Smooth muscle cell of trachea (primary cell): ENCODE measurements around the gene MTRF1L. TPM values are rescaled to one million over a fixed set of nuclear protein-coding genes. Genes with fewer than 3 reads are reported as not detected.

ENCODE experiments used
- total RNA-seq: library from RNA; depleted of rRNA; stranded (reverse); fragments of >200 nt; gene quantifications from 2 replicates; pipeline ENCODE4 v1.2.1, GENCODE V29; 2014

MTRF1L gene, protein sequence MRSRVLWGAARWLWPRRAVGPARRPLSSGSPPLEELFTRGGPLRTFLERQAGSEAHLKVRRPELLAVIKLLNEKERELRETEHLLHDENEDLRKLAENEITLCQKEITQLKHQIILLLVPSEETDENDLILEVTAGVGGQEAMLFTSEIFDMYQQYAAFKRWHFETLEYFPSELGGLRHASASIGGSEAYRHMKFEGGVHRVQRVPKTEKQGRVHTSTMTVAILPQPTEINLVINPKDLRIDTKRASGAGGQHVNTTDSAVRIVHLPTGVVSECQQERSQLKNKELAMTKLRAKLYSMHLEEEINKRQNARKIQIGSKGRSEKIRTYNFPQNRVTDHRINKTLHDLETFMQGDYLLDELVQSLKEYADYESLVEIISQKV
- total RNA-seq = 13.7 and 24.1 TPM in 2 replicates

DNA sequence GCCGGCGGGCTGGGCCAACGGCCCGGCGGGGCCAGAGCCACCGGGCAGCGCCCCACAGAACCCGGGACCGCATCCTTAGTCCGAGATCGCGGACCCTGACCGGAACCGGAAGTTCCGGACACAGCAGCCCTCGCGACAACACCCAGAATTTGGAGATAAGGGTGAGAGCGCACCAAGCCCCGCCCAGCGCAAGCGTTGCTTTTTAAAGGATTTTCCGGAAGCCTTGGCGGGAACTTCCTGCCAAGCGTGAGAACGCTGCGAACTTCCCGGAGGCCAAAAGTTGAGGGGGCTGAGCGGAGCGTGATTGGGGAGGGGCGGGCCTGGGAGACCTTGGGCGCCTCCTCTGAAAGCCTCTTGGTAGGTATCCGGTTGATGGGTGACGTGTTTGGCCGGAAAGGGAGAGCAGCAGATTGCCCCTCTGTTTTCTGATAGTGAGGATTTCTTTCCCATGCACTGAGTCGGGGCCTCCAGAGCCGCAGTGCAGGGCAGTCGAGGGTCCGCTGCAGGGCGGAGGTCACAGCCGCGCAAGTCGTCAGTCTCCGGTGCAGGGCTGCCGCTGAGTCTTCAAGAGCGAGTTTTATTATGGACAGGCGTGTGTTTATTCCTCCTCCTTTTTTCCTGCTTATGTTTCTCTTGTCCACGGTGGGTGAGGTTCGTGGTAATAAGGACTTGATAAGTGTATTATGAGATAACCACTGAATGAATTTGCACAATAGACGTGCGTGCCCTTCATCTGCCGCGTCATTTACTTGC lies at the start of gene MTRF1L:
MTRF1L (minus strand) TSS at position 97 of the 753 bp plus-strand sequence; CDS start at position 73, 24 bp downstream.

DNA sequence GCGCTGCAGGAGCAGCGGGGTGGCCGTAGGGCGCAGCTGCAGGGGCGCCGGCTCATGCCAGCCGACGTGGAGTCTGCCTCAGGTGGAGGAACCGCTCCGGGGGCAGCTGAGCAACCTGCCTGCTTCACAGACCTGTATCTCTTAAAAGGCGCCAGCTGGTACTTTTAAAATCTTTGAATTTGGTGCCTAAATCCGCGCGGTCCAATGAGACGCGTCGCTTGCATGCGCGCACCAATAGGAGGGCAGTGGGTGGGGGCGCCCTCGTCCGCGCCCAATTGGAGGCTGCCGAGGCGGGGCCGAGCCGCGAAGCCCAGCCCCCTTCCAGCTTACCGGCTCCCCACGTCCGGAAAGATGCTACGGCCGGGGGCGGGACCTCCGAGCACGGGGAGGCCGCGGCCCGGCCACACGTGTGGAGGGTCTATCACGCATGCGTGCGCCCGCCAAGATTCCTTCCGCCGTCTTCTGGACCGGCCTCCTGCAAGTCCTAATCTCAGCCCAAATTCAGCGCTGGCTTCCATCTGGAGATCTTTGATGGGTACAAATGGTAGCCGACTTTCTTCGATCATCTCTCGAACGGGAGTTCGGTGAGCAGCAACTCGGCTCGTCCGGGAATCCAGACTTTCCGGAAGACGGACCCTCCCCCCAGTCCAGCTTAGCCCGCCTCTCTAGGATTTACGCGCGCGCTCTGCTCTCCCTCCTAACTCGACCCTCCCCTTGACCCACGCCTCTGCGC lies 19.4 kb downstream of the MTRF1L start, which contains the start of gene FBXO5:
FBXO5 (minus strand) TSS at position 138 of the 733 bp plus-strand sequence; CDS start at position 56, 82 bp downstream.

Other genes starting within 250 kb of the MTRF1L start
- 3.8 and 21.4 TPM in 2 replicates for gene FBXO5, start 19.7 kb downstream of the MTRF1L start, total RNA-seq
- gene RGS17, start 128.6 kb upstream of the MTRF1L start, total RNA-seq = 13.4 and 25.5 TPM in 2 replicates